Measurements from ENCODE around the gene RCN1.

DNA sequence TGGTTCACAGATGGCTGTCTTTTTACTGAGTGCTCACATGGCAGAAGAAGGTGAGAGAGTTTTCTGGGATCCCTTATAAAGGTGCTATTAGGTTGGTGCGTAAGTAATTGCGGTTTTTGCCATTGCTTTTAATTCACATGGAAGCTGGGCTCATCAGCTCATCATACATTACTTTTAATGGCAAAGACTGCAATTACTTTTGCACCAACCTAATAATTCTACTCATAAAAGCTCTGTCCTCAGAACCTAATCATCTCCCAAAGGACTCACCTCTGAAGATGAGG lies 23.0 kb downstream of the RCN1 start:
- TF ChIP-seq, protein P1, sequence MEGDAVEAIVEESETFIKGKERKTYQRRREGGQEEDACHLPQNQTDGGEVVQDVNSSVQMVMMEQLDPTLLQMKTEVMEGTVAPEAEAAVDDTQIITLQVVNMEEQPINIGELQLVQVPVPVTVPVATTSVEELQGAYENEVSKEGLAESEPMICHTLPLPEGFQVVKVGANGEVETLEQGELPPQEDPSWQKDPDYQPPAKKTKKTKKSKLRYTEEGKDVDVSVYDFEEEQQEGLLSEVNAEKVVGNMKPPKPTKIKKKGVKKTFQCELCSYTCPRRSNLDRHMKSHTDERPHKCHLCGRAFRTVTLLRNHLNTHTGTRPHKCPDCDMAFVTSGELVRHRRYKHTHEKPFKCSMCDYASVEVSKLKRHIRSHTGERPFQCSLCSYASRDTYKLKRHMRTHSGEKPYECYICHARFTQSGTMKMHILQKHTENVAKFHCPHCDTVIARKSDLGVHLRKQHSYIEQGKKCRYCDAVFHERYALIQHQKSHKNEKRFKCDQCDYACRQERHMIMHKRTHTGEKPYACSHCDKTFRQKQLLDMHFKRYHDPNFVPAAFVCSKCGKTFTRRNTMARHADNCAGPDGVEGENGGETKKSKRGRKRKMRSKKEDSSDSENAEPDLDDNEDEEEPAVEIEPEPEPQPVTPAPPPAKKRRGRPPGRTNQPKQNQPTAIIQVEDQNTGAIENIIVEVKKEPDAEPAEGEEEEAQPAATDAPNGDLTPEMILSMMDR (IDR thresholded peaks at IDR 0.05; ENCODE audit: extremely low read depth in 1 of 2, insufficient read depth in 1 of 2, low read depth in 1 of 2, low read length in 2 of 2) = no peak
- TF ChIP-seq POLR2A (IDR thresholded peaks at IDR 0.05; ENCODE audit: low read depth, low read length) = no peak
